GM18873 (cell line): ENCODE data around the gene BMP7.

ENCODE experiments used
- ATAC-seq: cut with Tn5 transposase; IDR thresholded peaks from one replicate; pipeline ENCODE4 v1.9.1; 2021; ENCODE audit warnings: mild to moderate bottlenecking, moderate library complexity, moderate number of reproducible peaks; ENCODE audit not compliant: unreplicated experiment, low FRiP score

The BMP7 gene

DNA sequence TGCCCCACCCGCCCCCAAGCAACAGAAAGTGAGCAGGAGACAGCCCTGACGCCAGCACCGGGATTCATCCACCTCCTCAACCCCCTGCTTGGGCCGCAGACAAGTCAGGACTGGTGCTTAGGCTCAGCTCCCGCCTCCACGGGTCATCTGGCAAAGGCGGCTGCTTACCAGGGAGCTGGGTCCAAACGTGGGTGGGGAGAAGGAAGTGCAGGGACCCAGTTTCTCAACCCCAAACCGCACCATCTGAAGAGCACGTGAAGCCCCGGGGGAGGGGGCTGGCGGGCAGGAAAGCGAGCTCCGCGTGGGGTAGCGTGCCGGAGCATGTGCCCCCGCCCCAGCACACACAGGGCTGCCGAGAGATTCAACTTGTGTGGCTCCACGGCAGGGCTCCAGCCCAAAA, 87.2 kb downstream of the BMP7 start:
- no peak for ATAC-seq

DNA sequence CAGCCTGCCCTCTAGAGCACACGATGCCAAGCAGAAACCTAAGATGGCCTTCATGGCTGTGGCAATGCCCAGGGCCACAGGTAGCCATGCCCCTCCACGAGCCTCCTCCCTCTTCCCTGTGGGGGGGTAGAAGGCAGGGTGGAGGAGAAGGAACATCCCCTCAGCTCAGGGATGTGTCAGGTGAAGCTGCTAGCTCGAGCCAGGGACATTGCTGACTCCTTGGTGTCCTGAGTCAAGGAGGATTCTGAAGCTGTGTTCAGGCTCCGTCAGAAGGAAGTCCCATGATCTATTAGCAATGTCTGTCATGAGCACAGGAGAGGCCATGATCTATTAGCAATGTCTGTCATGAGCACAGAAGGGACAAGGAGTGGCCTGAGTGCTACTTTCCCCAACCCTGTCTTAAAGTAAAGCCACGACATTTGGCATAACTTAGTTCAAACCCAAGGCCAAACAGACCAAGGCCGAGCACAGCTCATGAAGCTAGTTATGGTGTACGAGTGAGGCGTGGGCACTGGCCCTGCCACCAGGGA, 87.8 kb downstream of the BMP7 start:
- no peak for ATAC-seq

DNA sequence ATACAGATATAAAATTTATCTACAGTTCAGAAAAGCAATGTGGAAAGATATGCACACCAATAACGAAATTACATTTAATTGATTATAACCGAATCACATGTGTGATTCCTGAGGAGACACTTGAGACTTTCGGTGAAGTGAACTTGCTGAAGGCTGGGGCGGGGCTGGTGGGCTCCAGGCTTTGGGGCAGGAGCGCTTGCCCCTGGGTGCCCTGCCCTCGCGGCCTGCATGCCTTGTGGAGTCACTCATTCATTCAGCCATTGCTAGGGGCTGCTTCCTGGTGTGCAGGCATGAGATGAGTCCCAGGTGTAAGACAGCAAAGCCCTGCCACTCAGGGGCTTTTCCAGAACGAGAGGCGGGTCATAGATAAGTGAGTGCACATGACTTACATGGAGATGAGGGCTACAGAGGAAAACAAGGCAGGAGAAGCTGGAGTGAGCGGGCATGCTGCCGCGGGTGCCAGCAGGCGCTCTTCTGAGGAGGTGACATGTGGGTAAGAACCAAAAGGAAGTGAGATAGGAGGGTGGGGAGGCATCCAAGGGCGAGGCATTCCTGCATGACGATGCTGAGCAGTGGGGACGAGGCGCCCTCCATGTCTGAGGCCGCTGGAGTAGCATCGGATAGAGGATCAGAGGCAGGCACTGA, 88.7 kb downstream of the BMP7 start:
- ATAC-seq = no peak

DNA sequence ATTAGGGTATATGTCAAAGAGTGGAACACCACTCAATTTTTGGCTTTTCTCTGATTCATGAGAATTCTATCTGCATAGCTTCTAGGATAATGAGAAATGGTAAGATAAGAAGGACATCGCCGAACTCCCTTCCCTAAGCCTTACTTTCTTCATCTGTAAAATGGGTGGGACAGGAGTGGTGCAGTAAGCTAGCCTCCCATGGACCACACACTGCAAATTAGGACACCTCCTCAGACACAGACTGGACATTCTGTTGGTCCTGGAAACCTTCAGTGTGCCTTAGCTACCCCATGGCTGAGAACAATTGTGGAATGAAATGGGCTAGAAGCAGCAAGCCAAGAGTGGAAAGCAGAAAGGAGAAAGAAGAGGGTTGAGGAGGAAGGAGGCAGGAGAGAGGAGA, 89.6 kb downstream of the BMP7 start:
- no peak for ATAC-seq

DNA sequence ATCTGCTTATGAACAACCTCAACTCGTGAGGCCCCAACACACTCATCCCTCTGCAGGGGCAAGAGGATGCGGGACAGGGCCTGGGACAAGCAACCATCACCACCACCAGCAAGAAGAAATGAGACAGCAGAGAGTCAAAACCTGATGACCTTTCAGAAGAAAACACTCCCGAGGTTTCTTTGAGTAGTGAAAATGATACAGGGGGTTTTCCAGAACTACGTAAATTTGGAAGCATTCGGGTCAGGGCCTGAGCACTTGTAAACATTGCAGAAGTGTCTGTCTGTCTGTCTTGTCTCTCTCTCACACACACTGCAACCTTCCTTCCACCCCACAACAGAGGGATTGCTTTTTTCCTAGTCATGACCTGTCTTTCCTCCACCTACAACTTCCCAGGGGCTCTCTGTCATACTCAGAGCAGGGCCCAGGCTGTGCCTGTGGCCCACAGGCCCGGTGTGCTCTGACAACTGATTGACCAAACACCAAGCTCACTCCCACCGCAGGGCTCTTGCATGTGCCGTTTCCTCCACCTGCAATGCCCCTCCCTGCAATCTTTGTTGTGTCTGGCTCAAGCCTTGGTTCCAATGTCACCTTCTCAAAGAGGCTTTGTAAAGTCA, 90.9 kb downstream of the BMP7 start:
- ATAC-seq = no peak

DNA sequence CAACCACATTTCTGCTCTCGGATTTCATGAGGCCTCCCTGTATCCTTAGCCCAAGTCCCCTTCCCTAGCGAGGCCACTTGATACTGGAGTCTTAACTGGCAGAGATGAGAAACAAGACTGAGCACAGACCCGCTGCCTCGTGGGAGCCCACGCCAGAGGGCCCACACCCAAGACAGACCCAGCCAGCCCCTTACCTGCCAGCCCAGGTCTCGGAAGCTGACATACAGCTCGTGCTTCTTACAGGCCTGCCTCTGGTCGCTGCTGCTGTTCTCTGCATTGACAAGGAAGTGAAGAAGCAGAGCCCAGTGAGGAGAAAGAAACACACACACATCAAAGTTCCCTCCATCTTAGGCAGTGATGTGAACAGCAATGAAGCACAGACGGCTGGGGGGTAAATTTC, 91.7 kb downstream of the BMP7 start:
- ATAC-seq = no peak

DNA sequence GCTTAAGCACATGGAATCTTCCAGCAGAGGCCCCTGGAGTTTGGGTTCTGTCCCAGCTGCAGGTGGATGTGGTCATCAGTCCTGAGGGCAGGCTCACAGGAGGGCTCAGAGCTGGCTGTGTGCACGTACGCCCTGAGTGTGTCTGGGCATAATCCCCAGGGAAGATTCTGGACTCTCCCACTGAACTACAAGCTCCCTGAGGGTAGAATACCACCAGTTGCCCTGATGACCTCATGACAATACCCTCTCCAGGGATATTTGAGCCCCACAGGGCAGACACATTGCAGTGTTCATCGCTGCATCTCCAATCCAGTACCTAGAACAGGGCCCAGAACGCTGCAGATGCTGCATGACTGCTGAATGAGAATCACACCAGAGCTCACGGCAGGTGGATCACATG, 92.5 kb downstream of the BMP7 start:
- ATAC-seq = no peak

DNA sequence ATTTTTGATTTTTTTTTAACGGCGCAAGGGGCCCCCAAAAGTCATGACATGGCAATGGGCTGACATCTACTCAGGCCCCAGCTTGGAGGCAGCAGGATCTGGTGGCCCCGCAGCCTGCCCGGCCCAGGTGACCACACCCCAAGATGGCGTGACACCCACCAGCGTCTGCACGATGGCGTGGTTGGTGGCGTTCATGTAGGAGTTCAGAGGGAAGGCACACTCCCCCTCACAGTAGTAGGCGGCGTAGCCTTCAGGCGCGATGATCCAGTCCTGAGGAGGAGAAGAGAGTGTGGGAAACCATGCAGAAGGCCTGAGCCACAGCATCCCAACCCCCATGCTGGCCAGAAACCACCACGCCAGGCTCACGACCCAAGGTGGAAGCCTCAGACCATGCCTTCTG, 93.4 kb downstream of the BMP7 start:
- no peak for ATAC-seq

DNA sequence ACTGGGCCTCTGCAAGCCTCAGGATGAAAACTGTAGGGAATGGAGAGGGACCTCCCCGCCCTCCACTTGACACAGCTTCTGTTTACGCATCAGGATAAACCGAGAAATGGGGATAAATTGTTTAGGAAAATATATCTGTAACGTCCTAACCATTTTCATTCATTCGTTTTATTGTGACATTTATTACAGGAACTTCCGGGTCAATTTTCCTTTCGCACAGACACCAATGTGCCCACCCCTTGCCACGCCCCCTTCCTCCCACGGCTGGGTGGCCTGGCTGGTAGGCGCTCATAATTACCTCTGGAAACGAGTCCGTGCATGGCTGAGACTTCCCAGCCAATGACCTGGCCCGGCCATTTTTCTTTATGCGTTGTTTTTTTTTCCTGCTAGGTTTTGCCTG, 96.1 kb downstream of the BMP7 start:
- no peak for ATAC-seq

DNA sequence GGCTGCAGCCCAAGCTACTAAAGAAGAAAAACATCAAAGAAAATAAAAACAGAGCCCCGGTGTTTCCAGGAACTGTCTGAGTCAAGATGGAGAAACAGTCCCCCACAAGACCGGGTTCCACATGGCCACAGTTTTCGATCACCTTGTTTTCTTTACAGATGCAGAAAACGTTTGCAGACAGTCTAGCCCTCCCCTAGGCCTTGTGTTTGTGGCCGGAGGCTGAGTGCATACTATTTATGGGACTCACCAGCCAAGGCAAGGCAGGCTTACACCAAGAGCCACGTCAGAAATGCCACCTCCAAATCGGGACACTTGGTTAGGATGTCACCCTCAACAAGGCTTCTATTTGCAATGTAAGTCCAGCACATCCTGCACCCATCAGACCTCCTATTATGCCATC, 97.3 kb downstream of the BMP7 start:
- no peak for ATAC-seq

DNA sequence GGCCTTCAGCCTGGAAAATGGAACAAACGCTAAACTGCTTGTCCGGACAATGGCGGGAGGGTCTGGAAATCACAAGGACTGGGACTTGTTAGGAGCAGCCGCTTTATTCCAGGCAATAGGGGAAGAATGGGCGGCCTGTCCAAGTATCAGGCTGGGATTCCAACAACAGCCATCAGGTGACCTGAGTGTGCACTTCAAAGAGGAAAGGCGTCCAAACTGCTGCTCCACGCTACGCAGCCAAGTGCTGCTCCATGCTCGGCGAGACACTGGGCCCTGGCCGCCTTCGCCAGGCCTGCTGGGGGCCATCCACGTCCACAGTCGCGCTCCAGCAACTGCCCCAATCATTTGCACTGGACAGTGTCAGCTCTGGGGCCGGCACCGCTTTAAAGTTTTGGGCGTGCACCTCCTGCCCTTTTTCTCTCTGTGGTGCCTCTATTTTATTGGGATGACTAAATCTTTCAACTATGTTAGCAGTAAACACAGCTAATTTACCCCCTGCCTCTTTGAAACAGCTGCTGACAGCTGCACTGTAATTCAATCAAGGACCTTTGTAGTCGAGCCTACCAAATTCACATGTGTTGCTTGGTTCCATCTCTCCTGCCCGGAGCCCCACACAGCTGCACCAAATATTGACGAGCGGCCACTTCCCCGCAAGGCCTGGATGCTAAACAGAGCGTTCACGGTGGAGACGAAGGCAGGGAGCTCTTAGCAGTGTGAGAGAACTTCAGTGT, 98.3 kb downstream of the BMP7 start:
- no peak for ATAC-seq

DNA sequence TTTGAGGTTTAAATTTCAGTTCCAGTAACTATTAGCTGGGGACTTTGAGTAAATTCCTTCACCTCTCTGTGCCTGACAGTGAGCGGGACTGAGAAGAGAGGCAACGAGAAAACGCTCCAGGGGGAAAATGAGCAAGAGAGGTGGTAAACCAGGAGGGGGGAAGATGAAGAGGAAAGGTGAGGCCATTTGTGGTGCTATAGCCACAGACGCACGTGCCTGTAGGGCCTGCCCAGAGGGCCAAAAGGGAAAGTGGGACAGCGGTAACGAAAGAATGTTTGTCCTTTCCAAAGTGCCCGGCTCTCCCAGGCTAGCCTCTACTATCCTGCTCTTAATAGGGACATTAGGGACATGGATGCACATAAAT, 99.2 kb downstream of the BMP7 start:
- ATAC-seq = no peak

DNA sequence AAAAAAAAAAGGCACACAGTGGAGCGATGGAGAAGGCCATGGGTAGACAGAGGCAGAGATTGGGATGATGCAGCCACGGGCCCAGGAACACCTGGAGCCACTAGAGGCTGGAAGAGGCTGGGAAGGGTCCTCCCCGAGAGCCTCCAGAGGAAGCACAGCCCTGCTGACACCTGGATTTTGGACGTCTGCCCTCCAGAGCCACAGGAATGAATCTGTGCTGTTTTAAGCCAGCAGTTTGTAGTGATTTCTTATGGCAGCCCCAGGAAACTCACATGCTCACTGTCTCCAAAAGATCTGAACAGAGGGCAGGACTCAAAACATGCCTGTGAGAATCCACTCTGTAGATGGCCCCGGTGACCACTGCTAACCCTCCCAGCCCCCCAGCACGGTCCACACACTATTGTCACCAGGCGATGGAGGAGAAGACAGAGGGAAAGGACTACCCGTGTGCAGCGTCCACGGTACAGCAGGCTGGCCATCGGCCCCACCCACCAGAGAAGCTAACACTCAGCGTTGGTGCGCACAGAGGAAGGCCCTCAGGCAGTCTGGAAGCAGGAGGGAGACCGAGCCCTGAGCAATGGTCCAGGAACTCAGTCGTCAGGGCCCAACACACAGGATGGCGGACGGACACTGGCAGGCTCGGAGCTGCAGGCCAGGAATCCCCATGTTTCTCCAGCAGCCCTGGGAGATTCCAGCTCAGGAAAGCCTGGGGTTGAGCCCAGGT, 99.7 kb downstream of the BMP7 start:
- ATAC-seq = no peak

DNA sequence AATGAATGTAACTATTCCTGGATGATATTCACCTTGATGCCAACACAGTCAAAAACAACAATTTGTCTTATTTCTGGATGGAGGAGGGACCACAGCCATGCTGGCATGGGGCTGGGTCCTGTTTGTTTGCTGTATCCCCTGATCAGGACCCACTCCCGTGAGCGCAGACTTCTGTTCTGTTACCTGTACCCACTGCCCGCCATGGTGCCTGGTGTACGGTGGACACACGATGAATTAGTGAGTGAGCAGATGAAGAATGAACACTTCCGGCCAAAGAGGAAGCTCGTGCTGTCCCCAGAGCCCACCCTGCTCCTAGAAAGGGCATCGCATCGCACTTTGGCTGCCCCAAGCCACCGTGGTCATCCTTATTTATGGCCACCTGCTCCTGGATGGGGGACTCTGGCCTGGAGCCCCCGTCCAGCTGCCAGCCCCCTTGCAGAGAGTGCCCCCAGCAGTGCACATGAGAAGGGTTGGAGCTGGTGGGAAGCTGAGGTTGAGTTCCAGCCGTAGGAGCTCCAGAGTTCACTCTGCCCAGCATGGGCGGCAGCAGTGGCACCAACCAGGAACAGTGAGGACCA, 100.9 kb downstream of the BMP7 start:
- ATAC-seq = no peak

DNA sequence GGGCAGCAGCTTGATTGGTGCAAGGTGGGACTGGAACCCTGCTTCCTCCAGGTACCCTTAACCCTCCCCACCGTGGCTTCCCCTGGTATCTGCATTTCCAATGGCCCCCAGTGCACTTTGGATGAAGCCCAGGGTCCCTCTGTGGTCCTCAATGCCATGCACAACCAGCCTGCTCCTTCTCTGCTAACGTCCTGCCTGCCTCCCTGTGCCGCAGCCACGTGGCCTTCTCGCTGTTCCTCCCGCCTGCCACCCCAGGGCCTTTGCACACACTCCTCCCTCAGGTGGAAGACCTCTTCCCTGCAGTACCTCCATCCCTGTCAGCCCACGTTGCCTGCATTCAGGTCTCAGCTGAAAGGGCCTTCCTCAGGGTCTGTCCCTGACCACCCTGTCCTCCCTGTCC, 101.6 kb downstream of the BMP7 start:
- no peak for ATAC-seq

DNA sequence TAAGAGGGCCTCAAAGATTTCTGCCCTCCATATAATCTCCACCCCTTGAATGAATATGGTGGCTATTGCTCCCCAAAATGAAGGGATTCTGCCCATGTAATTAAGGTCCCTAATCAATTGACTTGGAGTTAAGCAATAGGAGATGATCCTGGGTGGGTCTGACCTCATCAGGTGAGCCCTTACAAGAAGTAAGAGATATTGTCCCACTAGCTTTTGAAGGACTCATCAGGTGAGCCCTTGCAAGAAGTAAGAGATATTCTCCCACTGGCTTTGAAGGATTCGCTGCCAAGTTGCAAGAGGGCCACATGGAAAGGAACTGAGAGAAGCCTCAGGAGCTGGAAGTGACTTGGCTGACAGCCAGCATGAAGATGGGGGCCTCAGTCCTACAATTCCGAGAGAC, 103.4 kb downstream of the BMP7 start:
- no peak for ATAC-seq

DNA sequence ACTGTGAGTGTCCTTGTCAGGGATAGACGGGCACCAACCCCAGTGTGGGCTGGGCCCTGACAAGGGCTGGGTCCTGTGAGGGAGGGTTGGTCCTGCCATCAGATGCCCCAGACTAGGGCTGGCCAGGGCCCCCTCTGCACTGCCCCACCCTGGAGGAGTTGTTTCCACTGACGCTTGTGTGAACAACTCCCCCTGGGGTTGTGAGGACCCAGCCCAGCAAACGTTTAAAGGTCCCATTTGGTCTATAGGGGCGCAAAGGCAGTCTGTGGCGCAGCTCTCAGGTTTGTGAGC, 104.1 kb downstream of the BMP7 start:
- no peak for ATAC-seq

DNA sequence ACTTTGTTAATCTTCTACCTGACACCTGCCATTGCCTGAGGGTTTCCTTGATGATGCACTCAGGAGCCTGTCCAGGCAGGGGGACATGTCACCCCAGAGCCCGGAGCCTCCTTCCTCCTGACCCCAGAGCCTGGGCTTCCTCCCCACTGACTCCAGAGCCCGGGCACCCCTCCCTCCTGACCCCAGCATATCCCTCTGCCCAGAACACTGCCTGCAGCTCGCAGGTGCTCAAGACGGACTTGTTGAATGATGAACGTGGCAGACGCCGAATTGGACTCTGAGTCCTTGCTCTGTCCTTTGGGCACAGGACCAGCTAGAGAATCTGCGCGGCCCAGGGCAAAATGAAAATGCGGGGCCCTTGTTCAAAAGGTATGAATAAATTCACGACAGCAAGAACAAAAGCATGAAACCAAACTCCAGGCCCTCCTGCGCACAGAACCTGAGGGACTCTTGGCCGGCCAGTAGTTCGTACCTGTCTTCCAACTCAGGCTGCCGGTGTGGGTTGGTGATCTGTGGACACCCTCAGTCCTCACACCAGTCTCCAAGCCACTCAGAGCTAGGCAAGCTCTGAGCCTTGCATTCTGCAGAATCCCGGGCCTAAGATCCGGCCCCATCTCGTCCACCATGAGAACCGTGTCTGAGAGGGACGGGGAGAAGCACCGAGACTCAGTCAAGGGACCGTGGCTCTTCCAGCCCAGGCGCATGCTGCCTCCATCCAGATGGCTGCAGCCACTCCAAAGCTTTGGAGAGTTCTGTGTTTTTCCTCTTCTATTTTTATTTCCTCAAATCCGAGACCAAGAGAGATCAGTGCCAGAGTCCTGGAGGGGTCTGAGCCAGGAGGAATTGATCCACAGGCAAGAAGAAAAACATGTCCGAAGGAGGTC, 104.7 kb downstream of the BMP7 start:
- ATAC-seq = no peak

DNA sequence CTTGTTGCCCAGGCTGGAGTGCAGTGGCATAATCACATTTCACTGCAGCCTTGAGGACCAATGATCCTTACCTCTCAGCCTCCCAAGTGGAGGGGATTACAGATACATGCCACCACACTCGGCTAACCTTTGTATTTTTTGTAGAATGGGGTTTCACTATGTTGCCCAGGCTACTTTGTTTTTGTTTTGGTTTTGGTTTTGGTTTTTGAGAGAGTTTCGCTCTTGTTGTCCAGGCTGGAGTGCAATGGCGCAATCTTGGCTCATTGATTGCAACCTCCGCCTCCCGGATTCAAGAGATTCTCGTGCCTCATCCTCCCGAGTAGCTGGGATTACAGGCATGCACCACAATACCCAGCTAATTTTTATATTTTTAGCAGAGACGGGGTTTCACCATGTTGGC, 105.5 kb downstream of the BMP7 start:
- ATAC-seq = no peak

DNA sequence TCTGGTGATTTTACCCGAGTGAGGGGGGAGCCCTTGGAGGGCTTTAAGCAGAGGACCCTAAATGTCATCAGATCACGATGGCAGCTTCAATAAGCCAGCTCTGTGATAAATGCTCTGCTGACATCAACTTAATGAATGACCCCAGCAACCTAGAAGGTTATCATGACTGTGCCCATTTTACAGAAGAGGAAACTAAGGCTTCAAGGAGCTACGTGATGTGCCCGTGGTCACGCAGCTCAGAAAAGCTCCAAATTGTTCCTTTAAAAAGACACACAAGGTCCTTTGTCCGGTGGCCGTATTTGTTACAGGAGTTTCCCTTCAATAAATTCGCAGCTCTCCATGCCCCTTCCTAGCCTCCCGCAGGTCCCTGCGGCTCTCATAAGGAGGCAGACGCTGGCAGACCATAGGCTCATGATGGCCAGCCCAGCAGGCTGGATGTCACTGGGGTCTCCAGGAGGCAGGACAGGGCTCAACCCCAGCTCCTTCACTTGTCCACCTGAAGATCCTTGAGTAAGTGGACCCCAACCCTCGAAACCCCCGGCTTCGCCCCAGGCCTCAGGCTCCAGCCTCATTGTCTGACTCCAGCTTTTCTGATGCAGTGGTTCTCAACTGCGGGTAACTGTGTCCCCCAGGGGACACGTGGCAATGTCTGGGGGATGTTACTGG, 106.4 kb downstream of the BMP7 start:
- ATAC-seq = no peak
